Chondrocyte (in vitro differentiated cells): ENCODE measurements around the gene ZNF605. TPM values are rescaled to one million over a fixed set of nuclear protein-coding genes. Genes with fewer than 3 reads are reported as not detected.

Experiments
- DNase-seq: peaks from one replicate; pipeline ENCODE4 v3.0.0; 2021; ENCODE audit warnings: mixed read lengths, low spot score
- H3K27ac Mint-ChIP-seq: one replicate; pipeline ENCODE4 v1.8.0; 2021; ENCODE audit warnings: mild to moderate bottlenecking, moderate library complexity, mixed read lengths; ENCODE audit not compliant: unreplicated experiment
- H3K27me3 Mint-ChIP-seq: 2 replicates; pipeline ENCODE4 v1.8.0; 2021; ENCODE audit warnings: low read depth, mixed read lengths
- H3K36me3 Mint-ChIP-seq: 2 replicates; pipeline ENCODE4 v1.8.0; 2021; ENCODE audit warnings: low read depth, mixed read lengths
- H3K4me1 Mint-ChIP-seq: 2 replicates; pipeline ENCODE4 v1.8.0; 2021; ENCODE audit warnings: low read depth, mild to moderate bottlenecking, mixed read lengths
- H3K4me3 Mint-ChIP-seq: one replicate; pipeline ENCODE4 v1.8.0; 2021; ENCODE audit warnings: mild to moderate bottlenecking, moderate library complexity, mixed read lengths; ENCODE audit not compliant: unreplicated experiment
- H3K9me3 Mint-ChIP-seq: 2 replicates; pipeline ENCODE4 v1.8.0; 2021; ENCODE audit warnings: low read depth, mixed read lengths
- total RNA-seq: library from RNA; stranded (reverse); gene quantifications from 3 replicates; pipeline ENCODE4 v1.2.1, GENCODE V29; 2021
- TF ChIP-seq, protein P1 (sequence below): fragments of 200-600 bp; sonication (generic); IDR thresholded peaks from 2 replicates; pipeline ENCODE4 v1.5.0; 2021; ENCODE audit warnings: antibody characterized with exemption, mild to moderate bottlenecking, moderate library complexity

ZNF605 gene
- total RNA-seq, 1 donor from 2014 or later = 18.1 TPM

DNA sequence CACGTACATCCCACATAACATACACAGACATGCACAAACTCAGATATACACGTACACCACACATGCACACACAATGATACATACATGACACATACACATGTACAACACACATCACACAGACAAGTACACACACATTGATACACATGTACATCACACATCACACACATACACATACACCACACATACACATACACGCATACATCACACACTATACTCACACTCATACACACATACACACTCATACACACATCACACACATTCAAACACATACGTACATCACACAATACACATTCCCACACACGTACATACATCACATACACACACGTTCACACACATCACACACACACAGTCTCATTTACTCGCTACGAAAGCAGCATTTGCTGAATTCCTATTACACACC lies 4.5 kb downstream of the ZNF605 start:
- peaks cover 38% of the 10 kb centered on the region for H3K36me3 Mint-ChIP-seq
- H3K4me1 Mint-ChIP-seq = peaks cover 22% of the 10 kb centered on the region
- no peak overlapping the region for H3K4me3 Mint-ChIP-seq
- no peak overlapping the region for H3K27ac Mint-ChIP-seq
- H3K9me3 Mint-ChIP-seq = peaks cover 31% of the 10 kb centered on the region
- DNase-seq = no peak
- TF ChIP-seq, protein P1, sequence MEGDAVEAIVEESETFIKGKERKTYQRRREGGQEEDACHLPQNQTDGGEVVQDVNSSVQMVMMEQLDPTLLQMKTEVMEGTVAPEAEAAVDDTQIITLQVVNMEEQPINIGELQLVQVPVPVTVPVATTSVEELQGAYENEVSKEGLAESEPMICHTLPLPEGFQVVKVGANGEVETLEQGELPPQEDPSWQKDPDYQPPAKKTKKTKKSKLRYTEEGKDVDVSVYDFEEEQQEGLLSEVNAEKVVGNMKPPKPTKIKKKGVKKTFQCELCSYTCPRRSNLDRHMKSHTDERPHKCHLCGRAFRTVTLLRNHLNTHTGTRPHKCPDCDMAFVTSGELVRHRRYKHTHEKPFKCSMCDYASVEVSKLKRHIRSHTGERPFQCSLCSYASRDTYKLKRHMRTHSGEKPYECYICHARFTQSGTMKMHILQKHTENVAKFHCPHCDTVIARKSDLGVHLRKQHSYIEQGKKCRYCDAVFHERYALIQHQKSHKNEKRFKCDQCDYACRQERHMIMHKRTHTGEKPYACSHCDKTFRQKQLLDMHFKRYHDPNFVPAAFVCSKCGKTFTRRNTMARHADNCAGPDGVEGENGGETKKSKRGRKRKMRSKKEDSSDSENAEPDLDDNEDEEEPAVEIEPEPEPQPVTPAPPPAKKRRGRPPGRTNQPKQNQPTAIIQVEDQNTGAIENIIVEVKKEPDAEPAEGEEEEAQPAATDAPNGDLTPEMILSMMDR = no peak
- H3K27me3 Mint-ChIP-seq = no peaks in the 10 kb centered on the region

DNA sequence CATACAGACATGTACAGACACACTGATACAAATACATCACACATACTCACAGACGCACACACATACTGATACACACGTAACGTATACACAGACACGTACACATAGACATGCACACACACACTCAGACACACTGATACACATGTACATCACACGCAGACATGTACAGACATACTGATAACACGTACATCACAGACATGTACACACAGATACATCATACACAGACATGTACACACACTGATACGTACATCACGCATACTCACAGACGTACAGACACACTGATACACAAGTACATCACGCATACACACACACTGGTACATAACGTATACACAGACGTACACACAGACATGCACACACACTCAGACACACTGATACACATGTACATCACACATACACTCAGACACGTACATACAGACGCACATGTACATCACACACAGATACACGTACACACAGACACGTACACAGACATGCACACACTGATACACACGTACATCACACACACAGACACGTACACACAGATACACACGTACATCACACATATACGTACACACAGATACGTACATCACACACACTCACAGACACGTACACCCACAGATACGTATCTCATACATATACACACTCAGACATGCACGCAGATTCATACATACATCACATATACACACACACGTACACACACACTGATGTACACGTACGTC lies 5.1 kb downstream of the ZNF605 start:
- peaks cover 38% of the 10 kb centered on the region for H3K36me3 Mint-ChIP-seq
- no peak overlapping the region for H3K4me3 Mint-ChIP-seq
- DNase-seq = no peak
- no peak overlapping the region for H3K27ac Mint-ChIP-seq
- H3K9me3 Mint-ChIP-seq = peaks cover 34% of the 10 kb centered on the region
- H3K4me1 Mint-ChIP-seq = peaks cover 16% of the 10 kb centered on the region
- H3K27me3 Mint-ChIP-seq = no peaks in the 10 kb centered on the region
- TF ChIP-seq, protein P1 = no peak

DNA sequence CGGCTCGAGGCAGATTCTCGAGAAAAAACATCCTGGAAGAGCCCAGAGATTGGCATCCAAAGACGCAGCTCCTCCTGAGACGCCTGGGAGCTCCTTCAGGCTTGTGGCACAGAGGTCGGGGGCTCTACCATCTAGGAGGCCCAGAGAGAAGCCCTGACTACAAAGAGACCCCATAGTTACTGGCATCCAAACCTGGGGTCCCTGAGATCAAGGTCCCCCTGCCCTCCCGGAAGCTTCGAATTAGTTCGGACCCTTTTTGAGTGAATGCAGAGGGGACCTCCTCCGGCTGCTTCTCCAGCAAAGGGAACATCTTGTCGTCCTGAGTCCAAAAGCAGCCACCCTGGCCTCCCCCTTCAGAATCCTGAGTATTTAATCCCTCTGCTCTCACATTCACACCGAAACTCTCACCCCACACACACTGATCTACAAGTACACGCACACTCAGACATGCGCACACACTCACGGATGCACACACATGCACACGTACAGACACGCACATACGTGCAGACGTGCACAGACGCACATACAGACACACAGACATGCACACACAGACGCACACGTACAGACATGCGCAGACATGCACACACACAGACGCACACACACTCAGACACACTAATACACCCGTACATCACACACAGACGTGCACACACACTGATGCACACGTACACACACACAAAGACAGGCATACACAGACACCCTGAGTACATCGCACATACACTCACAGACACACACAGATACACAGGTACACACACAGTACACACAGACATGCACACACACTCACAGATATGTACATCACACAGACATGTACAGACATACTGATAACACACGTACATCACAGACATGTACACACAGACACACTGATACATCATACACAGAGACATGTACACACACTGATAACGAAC lies 5.9 kb downstream of the ZNF605 start:
- no peak for DNase-seq
- Mint-ChIP-seq H3K36me3 (peaks cover 44% of the 10 kb centered on the region), H3K9me3 (peaks cover 40% of the 10 kb centered on the region), H3K4me1 (peaks cover 12% of the 10 kb centered on the region), H3K27ac (no peak overlapping the region), H3K27me3 (no peaks in the 10 kb centered on the region), H3K4me3 (no peak overlapping the region)
- TF ChIP-seq, protein P1 = no peak

DNA sequence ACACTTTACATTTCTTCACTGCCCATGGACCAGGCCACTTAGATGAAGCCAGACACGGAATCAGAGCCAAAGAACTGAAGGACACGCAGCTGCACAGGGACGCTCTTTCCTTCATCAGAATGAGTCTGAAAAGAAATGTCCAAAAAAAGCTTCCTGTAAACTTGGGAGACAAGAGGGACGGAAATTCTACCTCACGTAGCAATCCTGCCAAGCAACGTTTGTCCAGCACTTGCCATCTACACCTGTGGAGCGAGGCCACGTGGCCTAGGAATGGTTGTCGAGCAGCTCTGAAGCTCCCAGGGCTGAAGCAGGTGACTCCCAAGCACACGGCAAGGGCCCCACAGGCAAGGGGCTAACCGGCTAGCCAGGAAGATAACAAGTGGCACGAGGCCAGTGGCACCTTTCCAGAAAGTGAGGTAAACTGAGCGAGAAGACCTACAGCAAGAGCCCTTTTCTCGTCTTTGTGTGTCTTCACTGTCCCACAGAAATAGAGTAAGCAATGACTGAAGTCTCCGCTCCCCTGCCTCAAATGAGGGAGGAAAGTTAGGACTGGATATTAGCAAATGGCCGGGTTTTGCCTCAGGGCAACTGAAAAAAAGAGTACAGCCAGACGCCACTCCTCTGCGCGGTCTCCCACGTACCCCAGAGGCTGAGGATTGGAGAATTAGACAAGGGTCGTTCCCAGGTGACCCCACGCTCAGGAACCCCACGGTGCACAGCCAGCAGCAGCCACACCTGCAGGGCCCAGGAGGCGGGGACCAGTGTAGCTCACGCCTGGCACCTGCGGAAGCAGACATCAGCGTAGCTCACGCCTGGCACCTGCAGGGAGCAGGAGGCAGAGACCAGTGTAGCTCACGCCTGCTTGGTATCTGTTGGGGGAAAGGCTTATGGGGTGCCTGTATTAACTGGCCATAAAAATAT lies 7.7 kb downstream of the ZNF605 start:
- peaks cover 42% of the 10 kb centered on the region for H3K9me3 Mint-ChIP-seq
- H3K36me3 Mint-ChIP-seq = peaks cover 53% of the 10 kb centered on the region
- no peaks in the 10 kb centered on the region for H3K27me3 Mint-ChIP-seq
- TF ChIP-seq, protein P1 = no peak
- no peaks in the 10 kb centered on the region for H3K4me1 Mint-ChIP-seq
- H3K4me3 Mint-ChIP-seq = no peak overlapping the region
- no peak overlapping the region for H3K27ac Mint-ChIP-seq
- DNase-seq = no peak
